Articular chondrocyte of knee joint (primary cell): ENCODE data around the gene SLC35A1. TPM values are rescaled to one million over a fixed set of nuclear protein-coding genes. Genes with fewer than 3 reads are reported as not detected.

Experiments
- small RNA-seq: library from RNA; depleted of rRNA; stranded (forward); fragments of <200 nt; gene quantifications from one replicate; pipeline ENCODE3, GENCODE V24; 2012
- total RNA-seq: library from RNA; depleted of rRNA; stranded (reverse); fragments of >200 nt; gene quantifications from 2 replicates; pipeline ENCODE4 v1.2.3, GENCODE V29; 2012

The SLC35A1 gene
- total RNA-seq = 18.7 and 24.0 TPM in 2 replicates

GRCh38 chr6:87472525-87473418 is at the start of gene SLC35A1:
Gene SLC35A1 (plus strand): TSS chr6:87472974. CDS start chr6:87473004, 30 bp downstream.

Small RNAs within 50 kb of the gene (small RNA-seq; reads per million reads assigned to genes)
- not detected for gene AL049697.2
- not detected for gene RNU6-444P

Other genes with a start within 250 kb of the SLC35A1 start
- 10.2 and 11.0 TPM in 2 replicates for gene SMIM8, start 150.4 kb upstream of the SLC35A1 start, total RNA-seq
- gene GJB7, start 143.7 kb upstream of the SLC35A1 start, total RNA-seq = not detected in 2 replicates
- 4.8 and 6.8 TPM in 2 replicates for gene C6orf163, start 128.2 kb upstream of the SLC35A1 start, total RNA-seq
- gene CFAP206, start 65.0 kb upstream of the SLC35A1 start, total RNA-seq = 1.2 and 2.5 TPM in 2 replicates
- gene RARS2, start 117.0 kb downstream of the SLC35A1 start, total RNA-seq = 53.6 and 57.9 TPM in 2 replicates
- 34.0 and 39.2 TPM in 2 replicates for gene ORC3, start 117.2 kb downstream of the SLC35A1 start, total RNA-seq
- gene AKIRIN2, start 229.3 kb downstream of the SLC35A1 start, total RNA-seq = 14.9 and 20.0 TPM in 2 replicates